ENCODE results near the gene EFNA2.

GRCh38 chr19:1279782-1280341 lies 5.8 kb upstream of the EFNA2 start:
- TF ChIP-seq CTCF (conservative IDR thresholded peaks at IDR 0.05; ENCODE audit: low read depth in 2 of 2): peak; percentile 94 to 96
- TF ChIP-seq EZH2 (IDR thresholded peaks at IDR 0.05; ENCODE audit: low read depth, unreplicated experiment): no peak
- TF ChIP-seq ZNF331 (CRISPR knock-in tag; IDR thresholded peaks at IDR 0.05; ENCODE audit: low read depth): no peak
- 0 out of 2 replicates have a peak, but pooled peaks have one; percentile 11 for TF ChIP-seq CREB1 (CRISPR knock-in tag; IDR thresholded peaks at IDR 0.05; ENCODE audit: low read depth)
- TF ChIP-seq JUNB (IDR thresholded peaks at IDR 0.05; ENCODE audit: unreplicated experiment): no peak
- no peak for TF ChIP-seq REST (IDR thresholded peaks at IDR 0.05; ENCODE audit: unreplicated experiment)

All from GM23338 (cell line).